Head of caudate nucleus (tissue), 42 donors: ENCODE results near the gene HOOK1.
"Not testable (repeated sequence)": the region's sequence is repeated elsewhere in the genome, so short reads cannot be mapped to it uniquely, and the experiment has no call there.

ENCODE experiments used
- DNase-seq, 42 donors: peaks; one replicate each; pipeline versions ENCODE4 v3.0.0 to v3.0.0-alpha.2; 2020 to 2021; ENCODE audit warnings: mixed read lengths in 7 of 42
- intact Hi-C: fragments of 100-400 bp; cut with DNase I; formaldehyde crosslinking; loops from one replicate; pipeline ENCODE4 v1.15.0; 2022

Gene HOOK1

GRCh38 chr1:59816318-59816878 is 1.6 kb downstream of the HOOK1 start:
- no peak for DNase-seq
- intact Hi-C loops, result no loop called here

- intact Hi-C loops, result no loop called here
- no peak for DNase-seq
These were observed 5.1 kb downstream of the HOOK1 start for GRCh38 chr1:59819566-59820438.

GRCh38 chr1:59827055-59827643 is 12.4 kb downstream of the HOOK1 start:
- DNase-seq, result no peak
- intact Hi-C loops, result no loop called here

GRCh38 chr1:59828160-59828559 is 13.4 kb downstream of the HOOK1 start:
- intact Hi-C loops, result no loop called here
- no peak for DNase-seq

- intact Hi-C loops, result no loop called here
These were observed 16.8 kb downstream of the HOOK1 start for GRCh38 chr1:59831529-59831928.

GRCh38 chr1:59833022-59833421 is 18.3 kb downstream of the HOOK1 start:
- intact Hi-C loops, result no loop called here
- no peak for DNase-seq

More at GRCh38 chr1:59831529-59831928, 16.8 kb downstream of the HOOK1 start:
- no peak for DNase-seq

GRCh38 chr1:59833991-59834390 is 19.2 kb downstream of the HOOK1 start:
- intact Hi-C loops, result no loop called here

GRCh38 chr1:59837857-59838256 is 23.1 kb downstream of the HOOK1 start:
- DNase-seq, intact Hi-C loops: not testable (repeated sequence)

More at GRCh38 chr1:59833991-59834390, 19.2 kb downstream of the HOOK1 start:
- DNase-seq, result no peak

- DNase-seq, result no peak
- intact Hi-C loops, result no loop called here
These were observed 30.3 kb downstream of the HOOK1 start for GRCh38 chr1:59845091-59845490.

- intact Hi-C loops, result no loop called here
- DNase-seq, result no peak
These were observed 31.6 kb downstream of the HOOK1 start for GRCh38 chr1:59846209-59846894.

GRCh38 chr1:59846895-59847282 is 32.1 kb downstream of the HOOK1 start:
- DNase-seq, result no peak
- intact Hi-C loops, result no loop called here

- DNase-seq, result no peak
- intact Hi-C loops, result no loop called here
These were observed 37.4 kb downstream of the HOOK1 start for GRCh38 chr1:59852117-59852516.

- DNase-seq, intact Hi-C loops: not testable (repeated sequence)
These were observed 40.5 kb downstream of the HOOK1 start for GRCh38 chr1:59855297-59855696.

- no peak for DNase-seq
- intact Hi-C loops, result no loop called here
These were observed 42.1 kb downstream of the HOOK1 start for GRCh38 chr1:59856725-59857338.

- intact Hi-C loops, result no loop called here
- no peak for DNase-seq
These were observed 43.1 kb downstream of the HOOK1 start for GRCh38 chr1:59857679-59858354.

GRCh38 chr1:59866462-59866861 is 51.7 kb downstream of the HOOK1 start:
- no peak for DNase-seq
- intact Hi-C loops, result no loop called here

- no peak for DNase-seq
- intact Hi-C loops, result no loop called here
These were observed 57.0 kb downstream of the HOOK1 start for GRCh38 chr1:59871746-59872145.

GRCh38 chr1:59877108-59877682 is 62.4 kb downstream of the HOOK1 start:
- no peak for DNase-seq
- intact Hi-C loops, result no loop called here
